GM18517 (cell line): ENCODE measurements around the gene ZNF581.
A peak's percentile ranks its signal among the peaks of the same experiment; 100 is the strongest.

ENCODE experiments used
- ATAC-seq: cut with Tn5 transposase; IDR thresholded peaks from one replicate; pipeline ENCODE4 v1.9.1; 2021; ENCODE audit warnings: mild to moderate bottlenecking, moderate library complexity; ENCODE audit not compliant: unreplicated experiment

The ZNF581 gene

DNA sequence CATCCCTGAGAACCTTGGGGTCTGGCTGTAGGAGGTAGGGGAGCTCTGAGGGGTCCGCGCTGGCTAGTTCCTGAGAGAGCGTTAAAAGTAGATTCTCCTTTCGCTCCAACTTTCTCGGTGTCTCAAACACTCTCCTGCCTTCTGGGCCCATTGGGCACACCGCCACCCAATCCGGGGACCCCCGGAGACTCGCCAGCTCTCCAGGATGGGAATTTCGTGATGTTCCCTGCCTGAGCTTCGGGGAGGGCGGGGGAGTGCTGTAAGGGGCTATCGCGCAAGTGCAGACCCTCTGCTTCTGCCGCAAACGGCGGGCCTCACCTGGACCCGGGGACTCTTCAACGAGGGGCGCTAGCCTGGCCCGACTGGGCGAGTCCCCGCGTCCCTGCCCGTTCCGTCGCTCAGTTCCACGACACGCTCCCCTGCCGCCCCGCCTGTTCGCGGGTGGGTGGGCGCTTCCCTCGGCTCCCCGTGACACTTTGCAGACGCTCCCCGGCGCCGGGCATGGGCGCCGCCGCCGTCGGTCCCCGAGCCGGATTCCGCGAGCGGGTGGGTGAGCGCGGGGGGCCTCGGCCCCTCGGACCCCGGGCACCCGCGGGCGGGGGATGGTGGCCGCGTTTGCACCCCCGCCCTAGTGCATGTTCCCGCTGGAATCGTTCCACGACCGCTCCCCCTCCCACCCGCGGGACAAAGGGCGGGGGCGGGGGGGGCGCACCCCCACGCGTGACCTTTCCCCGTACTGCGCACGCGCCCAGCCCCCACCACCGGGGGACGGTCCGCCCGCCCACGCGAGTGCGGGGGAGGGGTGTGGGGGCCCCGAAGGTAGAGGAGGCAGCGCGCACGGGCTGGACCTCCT, 4.5 kb downstream of the ZNF581 start, which contains the start of gene CCDC106:
Gene CCDC106, plus strand, starts transcription at position 481 of the 853 bp plus-strand sequence. CDS start 835 bp downstream, outside the sequence.
- ATAC-seq, result no peak

DNA sequence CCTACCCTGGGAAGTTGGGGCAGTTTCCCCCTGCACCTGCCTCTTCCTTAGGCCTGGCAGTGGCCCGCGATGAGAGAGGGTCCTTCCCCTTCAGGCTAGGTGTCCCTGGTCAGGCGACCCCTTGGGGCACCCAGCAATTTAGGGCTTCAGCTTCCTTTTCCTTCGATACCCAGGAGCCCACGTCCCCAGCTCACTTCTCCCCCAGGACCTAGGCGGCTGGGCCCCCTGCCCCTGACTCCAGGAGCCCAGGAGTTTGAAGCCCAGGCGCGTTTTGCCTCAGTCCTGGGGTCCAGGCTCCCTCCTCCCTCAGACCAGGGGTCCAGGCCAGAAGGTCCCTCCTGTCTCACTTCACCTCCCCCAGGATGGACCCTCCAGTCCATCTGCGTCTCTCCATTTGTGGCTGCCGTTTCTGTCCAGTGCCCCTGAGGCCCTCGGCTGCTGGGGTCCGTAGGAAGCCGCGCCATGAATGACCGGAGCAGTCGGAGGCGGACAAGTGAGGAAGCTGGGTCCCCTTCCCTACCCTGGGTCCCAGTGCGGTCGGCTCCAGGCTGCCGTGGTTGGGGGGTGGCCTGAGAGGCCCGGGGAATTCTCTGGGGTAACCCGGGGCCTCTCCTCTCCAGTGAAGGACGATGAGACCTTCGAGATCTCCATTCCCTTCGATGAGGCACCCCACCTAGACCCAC, 5.3 kb downstream of the ZNF581 start:
- ATAC-seq, result no peak

DNA sequence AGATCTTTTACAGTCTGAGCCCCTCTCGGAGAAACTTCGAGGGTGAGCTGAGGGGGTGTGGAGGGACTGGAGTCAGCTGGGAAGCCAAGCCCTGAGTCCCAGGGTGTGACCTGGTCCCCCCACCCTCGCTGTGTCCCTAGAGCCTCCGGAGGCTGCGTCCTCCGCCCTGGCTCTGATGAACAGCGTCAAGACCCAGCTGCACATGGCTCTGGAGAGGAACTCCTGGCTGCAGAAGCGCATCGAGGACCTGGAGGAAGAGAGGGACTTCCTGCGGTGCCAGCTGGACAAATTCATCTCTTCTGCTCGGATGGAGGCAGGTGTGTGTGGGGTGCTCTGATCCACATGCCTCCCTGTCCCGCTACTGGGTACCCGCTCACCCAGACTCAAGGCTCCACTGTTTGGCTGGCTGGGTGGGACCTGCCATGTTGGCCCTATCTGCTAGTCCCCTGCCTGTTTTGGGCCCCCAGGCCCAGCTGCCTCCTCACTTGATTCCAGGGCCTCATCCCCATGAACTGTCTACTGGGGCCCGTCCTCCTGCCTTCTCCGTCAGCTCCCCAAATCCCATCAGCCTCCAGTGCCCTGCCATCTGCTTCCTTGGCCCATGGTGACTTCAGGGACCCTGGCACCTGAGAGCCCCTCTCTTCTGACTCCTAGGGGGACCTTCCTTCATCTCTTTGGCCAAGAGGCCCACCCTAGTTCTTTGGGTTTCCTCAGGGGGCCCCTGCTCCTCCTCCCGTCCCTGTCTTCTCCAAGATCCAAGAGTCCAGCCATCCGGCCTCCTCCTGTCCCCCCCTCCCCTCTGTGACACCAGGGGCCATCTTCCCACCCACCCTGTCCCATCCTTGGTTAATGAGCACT, 6.0 kb downstream of the ZNF581 start:
- no peak for ATAC-seq

DNA sequence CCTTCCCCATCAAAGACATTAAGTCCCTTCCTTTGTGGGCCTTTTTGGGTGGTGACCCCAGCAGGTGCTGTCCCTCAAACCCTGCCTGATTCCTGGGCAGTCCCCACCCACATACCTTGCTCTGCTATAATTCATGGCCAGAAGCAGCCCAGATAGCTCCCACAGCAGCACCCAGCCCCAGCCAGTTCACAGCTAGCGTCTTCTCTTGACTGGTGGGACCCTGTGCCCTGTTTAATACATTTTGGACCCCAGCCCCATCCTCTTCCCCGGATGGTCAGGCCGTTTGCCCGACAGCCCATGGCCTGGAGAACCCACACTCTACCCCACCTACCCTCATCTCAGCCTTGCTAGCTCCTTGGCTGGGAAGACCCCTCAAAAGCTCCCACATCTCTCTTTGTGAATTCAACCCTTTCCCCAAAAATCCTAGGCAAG, 6.7 kb downstream of the ZNF581 start:
- ATAC-seq, result no peak

DNA sequence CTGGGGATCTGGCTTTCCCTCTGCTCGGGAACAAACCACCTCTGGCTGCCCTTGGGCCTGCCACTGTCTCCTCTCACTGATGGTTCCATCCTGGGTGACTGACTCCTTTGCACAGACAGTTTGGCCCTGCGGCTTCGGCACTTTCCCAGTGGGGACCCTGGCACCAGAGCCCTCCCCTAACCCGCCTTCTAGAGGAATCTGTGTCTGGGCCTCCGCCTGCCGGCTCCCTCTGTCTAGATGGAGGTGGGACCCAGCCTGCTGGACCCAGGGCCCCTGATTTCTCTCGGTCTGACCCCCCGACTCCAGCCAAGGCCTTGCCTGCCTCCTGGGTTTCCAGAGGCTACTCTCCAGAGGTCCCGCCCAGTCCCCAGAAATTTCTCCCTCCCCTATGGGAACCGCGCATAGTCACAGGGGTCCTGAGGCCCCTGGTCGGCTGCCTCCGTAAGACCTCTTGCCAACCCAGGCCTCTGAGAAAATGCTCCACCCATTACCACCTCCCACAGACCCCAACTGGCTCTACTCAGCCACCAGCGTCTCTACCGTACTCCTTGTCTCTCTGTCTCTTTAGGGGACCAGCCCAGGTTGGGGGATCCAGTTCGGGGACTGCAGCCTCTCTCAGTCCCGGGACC, 7.3 kb downstream of the ZNF581 start:
- no peak for ATAC-seq

DNA sequence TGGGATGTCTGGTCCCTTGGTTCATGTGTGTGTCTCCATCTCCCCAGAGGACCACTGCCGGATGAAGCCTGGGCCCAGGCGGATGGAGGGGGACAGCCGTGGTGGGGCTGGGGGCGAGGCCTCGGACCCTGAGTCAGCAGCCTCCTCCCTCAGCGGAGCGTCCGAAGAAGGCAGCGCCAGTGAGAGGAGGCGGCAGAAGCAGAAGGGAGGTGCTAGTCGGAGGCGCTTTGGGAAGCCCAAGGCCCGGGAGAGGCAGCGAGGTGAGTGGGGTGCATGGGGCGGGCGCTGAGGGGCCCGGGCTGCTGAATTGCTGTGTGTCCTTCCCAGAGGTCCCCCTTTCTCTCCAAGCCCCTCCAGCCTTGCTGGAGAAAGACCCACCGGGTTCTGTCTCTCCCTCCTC, 7.8 kb downstream of the ZNF581 start:
- no peak for ATAC-seq

DNA sequence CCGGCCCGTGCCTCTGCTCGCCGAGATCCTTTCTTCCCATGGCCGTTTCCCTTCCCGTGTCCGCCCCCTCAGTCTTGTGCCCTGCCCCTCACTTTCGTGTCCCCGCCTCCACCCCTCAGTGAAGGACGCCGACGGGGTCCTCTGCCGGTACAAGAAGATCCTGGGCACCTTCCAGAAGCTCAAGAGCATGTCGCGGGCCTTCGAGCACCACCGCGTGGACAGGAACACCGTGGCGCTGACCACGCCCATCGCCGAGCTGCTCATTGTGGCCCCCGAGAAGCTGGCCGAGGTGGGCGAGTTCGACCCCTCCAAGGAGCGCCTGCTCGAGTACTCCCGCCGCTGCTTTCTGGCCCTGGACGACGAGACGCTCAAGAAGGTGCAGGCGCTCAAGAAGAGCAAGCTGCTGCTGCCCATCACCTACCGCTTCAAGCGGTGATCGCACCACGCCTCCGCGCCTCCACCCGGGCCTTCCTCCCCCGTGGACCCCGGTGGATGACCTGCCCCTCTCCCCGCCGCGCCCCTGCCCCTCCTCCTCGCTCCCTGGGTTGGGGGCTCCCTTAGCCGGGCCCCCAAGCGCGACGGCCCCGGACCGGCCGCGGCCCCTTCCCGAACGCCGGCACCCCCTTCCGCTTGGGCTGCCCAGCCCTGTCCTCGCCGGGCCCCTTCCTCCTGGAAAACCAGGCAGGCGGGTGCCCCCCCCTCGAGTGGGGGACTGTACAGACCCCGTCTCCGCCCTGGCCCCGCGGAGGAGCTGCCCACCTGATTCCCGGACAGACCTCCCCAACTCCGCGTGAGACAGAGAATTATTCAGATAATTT, 9.1 kb downstream of the ZNF581 start:
- no peak for ATAC-seq

DNA sequence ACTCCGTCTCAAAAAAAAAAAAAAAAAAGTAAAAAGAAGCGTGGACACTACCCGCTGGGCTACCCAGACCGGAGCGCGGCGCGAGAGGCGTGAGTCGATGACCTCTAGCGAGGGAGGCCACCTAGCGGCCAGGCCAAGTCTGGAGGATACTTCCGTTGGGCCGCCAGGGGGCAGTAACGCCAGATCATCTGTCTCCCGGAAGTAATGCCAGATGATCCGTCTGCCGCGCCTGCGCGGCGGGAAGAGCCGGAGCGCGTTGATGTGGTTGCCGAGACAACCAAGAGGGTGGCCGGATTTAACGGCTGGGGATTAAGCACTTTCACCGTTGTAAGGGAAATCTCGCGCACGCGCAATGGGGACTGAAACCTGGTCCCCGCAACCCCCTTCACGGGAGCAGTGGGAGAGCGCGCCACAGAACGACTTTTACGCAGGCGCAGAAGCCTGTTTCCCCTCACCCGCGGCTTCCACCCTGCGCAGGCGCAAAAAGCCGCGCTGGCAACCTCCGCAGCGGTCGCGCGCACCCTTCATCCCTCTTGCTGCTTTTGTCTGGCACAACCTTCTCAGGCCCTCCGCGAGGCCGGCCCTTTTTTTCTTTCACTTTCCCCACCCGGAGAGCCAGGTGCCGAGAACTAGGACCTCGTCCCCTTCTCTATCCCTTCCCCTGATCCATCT, 10.3 kb downstream of the ZNF581 start:
- peak; percentile 34 for ATAC-seq

DNA sequence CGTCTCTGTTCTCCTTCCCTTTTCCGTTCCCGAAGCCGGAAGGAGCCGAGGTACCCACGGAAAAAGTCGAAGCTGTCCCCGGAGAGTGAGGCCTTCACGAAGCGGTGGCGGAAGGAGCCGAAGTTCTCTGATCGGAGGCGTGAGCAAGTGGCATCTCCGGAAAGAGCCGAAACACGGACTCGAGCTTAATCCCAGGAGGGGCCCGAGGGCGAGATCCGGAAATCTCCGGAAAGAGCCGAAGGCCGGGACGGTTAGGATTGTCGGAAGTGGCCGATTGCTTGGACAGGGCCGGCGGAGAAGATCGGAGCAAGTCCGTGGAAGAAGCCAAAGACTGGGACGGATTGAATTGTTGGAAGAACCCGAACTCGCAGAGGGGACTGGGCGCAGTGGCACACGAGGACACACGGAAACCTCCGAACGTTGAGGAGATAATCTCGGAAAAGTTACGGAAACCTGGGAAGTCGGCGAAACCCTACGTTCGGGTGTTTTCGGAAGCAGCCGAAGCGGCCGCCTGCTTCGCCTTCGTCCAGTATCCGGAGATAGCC, 10.9 kb downstream of the ZNF581 start:
- peak; percentile 62 for ATAC-seq

DNA sequence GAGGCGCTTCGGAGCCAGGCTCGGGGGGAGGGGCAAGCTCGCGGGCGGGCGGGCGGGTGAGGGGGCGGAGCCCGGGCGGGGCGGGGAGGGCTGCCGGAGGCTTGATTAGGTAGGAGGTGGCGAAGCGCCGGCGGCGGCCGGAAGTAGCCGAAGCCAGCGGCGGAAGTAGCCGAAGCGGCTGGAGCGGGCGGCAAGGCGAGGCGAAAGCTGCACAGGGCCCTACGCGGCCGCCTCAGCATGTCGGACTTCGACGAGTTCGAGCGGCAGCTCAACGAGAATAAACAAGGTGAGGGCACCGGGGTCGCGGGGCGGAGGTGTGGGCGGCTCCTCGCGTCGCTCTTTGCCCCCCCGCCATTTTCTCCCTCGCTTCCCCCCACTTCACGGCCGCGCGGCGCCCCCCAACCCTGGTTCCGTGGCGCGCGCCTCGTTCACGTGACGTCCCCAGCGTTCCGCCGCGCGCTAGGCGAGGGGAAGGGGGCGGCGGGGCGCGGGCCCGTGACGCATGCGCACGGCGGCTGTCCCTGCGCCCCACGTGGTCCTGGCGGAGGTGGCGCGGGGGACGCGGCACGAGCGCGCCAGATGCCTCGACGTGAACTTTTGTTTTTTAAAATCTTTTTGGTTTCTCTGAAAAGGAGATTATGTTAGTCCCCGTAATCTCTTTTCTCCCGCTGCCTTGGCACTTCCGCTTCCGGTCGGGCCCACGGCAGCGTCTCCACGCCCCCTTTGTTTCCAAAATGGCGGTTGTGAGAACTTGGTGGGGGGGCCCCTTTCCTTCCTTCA, 11.6 kb downstream of the ZNF581 start, which contains the start of gene U2AF2:
Gene U2AF2, plus strand, starts transcription at position 168 of the 780 bp plus-strand sequence. Its CDS starts 70 bp downstream, at position 238.
- ATAC-seq, result peak; percentile 37

DNA sequence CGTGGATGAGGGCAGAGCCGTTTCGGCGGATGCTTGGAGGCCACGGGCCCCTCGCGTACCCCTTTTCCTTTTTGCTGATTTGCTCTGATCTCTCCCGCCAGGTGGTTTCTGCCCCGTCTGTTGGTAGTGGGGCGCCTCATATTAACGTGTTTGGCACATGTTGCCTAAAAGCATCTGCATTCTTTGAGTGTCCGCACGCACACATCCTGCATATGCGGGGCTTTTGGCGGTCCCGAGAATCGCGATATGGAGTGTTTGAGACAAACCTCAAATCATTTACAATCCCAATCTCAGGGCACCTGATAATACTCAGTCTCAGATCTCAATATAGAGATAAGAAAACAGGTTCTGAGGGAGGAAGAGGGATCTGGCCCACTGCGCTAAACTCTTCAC, 12.2 kb downstream of the ZNF581 start:
- ATAC-seq, result no peak

DNA sequence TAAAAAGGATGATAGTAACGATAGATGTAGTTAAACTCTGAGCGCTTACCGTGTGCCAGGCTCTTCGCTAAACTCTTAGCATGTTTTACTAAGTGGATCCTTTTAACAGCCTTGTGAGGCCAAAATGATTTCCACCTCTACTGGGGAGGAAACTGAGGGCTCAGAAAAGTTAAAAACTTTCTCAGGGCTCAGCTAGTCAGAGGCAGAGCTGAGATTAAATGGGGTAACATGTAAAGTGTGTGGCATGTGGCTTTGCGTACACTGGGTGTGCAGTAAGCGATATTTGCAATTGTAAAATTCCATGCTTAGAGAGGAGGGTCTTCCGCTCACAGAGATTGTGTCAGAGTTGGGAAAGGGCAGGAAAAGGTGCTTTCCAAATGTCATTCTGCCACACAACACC, 13.1 kb downstream of the ZNF581 start:
- ATAC-seq, result no peak

DNA sequence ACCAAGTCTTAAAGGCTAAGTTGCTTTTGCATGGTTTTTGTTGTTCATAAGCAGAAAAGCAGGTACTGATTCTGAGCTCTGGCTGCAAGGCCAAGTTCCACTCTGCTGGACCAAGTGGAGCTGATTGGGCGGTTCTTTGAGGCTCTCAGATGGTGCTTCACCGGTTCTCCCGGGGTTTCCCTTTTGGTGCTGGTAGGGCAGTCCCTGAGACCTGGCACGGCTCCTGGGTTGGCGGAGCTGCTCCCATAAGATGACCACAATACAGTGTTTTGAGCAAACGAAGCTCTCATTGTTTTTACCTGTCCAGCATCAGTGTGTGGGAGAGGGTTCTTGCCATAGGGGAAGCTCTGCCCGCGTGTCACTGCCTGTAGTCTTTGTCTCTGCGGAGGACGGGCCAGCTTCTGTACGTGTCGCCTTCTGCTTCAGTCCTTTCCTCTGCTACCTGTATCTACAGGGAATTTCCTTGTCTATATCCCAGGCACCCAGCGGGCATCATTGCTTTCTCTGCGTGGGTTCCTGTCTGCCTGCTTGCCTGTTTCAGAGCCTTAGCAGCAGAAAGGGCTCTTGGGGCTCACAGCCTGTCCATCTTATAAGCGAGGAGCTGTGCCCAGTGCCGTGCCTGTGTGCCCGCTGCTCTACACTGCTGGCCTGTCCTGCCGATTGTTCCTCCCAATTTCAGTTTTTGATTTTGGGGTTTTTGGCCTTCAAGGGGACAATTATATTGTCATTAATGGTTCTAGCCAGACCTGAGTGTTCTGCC, 13.7 kb downstream of the ZNF581 start:
- ATAC-seq, result no peak

DNA sequence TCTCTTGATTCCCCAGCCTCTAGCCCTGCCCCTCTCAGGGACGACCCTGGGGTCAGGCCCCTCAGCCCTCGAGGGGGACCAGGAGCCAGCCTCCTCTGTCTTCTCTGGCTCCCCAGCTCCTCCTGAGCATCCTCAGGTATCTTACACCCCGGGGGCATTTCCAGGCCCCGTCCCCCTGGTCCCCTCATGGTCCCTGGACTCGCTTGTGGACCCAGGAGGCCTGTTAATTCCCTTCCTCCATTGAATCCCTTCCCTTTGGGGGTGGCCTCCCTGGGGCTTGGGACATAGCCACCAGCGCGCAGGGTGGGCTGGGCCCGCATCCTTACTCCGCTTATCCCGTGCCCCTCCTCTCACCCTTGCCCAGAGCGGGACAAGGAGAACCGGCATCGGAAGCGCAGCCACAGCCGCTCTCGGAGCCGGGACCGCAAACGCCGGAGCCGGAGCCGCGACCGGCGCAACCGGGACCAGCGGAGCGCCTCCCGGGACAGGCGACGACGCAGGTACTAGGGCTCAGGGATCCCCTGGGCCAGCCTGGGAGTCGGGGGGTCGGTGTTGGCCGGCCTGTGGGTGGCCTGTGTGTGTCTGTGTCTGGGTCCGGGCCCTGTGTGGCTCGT, 15.5 kb downstream of the ZNF581 start:
- no peak for ATAC-seq

DNA sequence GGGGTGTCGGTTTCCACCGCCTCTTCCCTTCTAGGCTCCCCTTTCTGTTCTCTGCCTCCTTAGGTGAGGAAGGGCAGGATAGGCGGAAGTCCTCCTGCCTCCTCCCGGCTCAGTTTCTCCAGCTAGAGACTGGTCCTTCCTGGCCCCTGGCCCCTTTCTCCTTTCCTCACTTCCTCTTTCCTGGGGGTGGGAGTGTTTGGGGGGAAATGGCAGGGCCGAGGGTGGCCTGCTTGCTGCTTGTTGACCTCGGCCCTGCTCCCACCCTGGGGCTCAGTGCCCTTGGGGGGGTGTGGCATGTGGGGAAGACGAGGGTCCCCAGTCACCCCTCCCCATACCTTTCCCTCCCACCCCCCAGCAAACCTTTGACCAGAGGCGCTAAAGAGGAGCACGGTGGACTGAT, 16.4 kb downstream of the ZNF581 start:
- ATAC-seq, result no peak

DNA sequence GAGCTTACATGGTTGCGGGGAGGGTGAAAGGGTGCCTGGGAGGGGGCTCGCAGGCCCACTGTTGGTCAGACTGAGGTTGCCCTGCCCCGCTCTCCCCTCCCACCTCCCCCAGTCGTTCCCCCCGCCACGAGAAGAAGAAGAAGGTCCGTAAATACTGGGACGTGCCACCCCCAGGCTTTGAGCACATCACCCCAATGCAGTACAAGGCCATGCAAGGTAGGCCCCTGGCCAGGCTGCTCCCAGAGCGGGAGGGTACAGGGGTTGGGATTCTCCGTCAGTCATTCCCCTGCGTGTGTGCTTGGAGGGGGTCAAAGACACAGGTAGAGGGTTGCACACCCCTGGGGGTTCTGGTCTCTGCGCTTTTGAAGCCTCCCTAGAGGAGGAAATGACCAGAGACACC, 17.0 kb downstream of the ZNF581 start:
- ATAC-seq, result no peak

DNA sequence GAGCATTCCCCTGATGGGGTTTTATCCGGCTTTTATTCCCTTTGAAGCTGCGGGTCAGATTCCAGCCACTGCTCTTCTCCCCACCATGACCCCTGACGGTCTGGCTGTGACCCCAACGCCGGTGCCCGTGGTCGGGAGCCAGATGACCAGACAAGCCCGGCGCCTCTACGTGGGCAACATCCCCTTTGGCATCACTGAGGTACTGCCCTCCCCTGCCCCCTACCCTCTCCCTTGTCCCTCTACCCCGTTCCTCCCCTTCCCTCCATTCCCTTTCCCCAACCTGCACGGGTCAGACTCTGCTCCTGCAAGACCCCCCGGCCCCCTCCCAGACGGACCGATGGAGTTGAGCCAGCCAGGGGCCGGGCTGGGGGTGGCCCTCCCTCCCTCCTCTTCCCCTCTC, 17.5 kb downstream of the ZNF581 start:
- no peak for ATAC-seq
